NCI-H2029 treated with DMSO at 0.1 percent for 48 hours (cell line): ENCODE data around the gene CLEC3B.
"Not testable (repeated sequence)": the region's sequence is repeated elsewhere in the genome, so short reads cannot be mapped to it uniquely, and the experiment has no call there.

ENCODE experiments used
- DNase-seq: peaks from one replicate; lab custom pipeline; 2025; lab: John Stamatoyannopoulos, UW

The CLEC3B gene

DNA sequence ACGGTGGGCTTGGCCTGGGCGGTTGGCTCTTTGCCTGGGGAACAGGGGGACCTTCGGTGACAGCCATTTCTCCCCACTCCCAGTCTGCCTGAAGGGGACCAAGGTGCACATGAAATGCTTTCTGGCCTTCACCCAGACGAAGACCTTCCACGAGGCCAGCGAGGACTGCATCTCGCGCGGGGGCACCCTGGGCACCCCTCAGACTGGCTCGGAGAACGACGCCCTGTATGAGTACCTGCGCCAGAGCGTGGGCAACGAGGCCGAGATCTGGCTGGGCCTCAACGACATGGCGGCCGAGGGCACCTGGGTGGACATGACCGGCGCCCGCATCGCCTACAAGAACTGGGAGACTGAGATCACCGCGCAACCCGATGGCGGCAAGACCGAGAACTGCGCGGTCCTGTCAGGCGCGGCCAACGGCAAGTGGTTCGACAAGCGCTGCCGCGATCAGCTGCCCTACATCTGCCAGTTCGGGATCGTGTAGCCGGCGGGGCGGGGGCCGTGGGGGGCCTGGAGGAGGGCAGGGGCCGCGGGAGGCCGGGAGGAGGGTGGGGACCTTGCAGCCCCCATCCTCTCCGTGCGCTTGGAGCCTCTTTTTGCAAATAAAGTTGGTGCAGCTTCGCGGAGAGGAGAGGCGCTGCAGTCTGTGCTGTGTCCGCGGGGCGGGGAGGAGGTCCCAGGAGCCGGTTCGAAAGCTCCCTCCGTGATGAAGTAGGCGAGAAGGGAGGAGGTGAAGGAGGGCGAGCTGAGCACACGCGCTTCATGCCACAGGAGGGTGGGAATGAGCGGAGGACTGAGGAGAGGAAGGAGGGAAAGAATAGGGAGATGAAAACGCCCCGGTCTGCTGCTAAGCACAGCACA, 9.6 kb downstream of the CLEC3B start:
- no peak for DNase-seq

DNA sequence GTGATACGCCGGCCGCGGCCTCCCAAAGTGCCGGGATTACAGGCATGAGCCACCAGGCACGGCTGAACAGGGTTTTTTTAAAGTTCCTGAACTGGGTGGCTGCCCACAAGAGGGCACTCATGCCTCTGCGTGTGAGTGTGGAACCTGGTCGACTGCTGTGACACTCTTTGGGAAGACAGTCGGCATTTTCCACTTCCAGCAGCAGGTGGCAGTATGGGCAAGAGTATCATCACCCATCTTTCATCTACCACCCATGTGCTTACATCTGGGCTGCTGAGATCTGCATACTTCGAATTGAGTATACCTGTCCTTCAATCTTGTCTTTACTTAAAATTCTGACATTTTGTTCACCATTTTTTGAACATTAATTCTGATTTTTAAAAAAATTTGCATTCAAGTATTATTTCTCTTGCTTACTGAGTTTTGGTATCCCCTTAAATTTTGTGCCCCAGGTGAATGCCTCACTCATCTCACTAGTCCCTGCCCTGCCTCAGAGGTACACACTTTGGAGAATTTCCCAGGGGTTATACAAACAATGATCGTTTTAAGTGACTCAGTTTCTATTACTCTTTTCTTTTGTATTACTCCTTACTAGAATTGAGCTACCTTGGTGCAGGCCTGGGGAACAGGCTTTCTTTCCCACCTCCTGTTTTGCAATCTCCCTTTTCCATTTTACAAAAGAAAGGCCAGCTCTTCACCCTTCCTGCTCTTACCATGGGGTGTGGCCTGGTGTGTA, 11.8 kb downstream of the CLEC3B start:
- DNase-seq: peak; percentile 95

DNA sequence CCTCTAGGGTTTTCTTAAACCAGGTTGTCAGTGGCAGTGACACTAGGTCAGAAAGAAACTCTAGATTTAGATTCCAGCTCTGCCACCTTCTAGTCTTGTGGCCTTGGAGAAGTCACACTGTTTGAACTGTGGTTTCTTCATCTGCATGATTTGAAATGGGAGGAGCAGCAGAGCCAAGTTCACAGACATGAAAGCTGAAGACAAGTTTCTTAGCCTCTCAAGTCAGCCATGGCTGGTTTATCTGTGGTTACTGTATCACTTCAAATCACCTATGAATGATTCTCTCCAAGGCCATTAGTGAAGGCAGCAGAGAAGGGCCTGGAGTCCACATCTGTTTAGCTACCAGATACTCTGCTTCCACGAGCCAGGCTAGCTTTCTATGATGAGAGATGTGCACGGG, 15.6 kb downstream of the CLEC3B start:
- DNase-seq: no peak

DNA sequence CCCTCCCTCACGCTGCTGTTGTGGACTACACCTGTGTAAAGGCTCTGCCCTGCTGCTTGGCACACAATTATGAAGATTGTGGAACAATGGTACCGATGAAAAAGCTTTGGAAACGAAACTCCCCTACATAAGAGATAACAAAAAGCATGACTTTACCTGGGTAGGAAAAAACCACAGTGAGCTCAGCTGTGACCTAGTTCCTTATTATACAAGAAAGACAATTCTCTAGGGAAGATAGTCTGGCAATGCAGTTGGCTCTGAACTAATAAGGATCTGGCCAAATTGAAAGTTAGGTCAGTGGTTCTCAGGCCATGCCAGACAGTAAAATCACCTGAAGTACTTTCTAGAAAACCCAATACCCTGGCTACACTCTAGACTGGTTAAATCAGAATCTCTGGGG, 16.1 kb downstream of the CLEC3B start:
- DNase-seq: no peak

DNA sequence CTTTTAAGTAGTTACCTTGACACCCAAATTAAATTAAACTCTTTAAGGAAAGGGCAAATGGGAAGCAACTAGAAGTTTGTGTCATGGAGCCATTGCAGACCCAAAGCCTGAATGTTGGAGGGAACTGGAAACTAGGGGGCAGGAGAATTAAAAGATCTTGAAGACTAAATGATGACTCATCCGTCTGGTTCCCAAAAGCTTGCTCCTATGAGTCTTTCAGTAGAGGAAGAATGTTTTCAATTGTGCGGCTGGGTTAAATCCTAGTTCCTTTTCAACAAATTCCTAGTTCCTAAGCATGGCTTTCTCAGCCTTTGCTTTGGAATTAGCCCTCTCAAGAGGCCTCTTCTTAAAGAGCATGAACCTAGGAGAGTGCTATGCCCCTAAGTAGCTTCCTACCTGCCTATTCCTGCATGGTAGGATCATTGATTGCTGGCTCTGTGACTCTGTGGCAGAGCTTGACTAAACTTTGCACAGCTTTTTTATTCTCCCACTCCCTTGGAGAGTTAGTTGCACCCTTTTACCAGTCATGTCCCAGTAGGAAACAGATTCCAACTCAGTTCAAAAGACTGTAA, 17.7 kb downstream of the CLEC3B start:
- DNase-seq: no peak

DNA sequence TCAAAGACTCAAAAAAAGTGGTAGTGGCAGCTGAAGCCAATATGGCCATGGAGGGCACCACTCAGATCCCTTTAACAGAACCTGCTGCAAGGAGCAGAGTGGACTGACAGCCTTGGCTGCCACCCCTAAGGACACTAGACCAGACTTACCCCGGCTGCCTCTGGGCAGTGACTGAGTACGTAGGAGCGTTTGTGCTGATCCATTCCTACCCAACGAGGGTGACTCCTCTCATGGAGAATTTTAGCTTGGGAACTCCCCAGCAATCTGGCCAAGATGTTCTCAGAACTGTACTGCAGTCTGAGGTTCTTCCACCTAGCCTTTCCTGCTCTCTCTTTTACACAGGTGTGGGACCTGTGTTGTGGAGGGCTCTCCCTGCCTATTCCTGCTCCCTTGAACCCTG, 22.1 kb downstream of the CLEC3B start:
- no peak for DNase-seq

DNA sequence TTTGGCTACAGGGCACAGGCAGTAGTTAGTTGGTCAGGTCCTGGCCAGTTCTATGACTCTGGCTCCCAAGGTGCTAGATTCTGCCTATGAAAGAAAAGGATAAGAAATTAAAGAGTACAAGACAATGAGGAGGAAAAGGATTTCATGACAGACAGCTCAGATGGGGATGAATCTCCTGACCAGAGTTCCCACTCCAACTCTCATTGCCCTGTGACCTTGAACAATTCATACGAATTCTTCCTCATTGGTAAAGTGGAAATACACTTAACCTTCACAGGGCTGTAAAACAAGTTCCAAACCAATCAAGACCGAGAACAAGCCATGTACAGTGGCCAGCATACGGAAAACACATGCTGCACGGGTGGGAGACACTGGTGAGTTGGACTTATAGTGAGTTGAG, 23.7 kb downstream of the CLEC3B start:
- DNase-seq: no peak

DNA sequence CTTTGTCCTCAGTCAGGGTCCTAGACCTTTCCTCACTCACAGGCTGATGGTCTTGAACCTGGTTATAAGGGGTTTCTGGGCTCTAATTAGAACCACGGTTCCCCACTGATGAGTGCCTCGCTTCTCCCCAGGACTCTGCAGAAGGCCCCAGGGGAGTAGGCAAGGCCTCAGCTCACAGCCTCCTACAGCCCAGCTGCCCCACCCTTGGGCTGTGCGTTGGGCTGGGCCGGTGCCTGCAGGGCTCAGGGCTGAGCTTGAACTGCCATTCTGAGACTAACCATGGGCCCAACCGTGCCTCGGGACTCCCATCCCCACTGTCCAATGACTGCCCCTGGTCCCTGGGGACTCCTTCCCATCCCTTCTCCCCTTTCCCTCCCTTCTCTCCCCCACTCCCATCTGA, 25.6 kb downstream of the CLEC3B start:
- DNase-seq: no peak

DNA sequence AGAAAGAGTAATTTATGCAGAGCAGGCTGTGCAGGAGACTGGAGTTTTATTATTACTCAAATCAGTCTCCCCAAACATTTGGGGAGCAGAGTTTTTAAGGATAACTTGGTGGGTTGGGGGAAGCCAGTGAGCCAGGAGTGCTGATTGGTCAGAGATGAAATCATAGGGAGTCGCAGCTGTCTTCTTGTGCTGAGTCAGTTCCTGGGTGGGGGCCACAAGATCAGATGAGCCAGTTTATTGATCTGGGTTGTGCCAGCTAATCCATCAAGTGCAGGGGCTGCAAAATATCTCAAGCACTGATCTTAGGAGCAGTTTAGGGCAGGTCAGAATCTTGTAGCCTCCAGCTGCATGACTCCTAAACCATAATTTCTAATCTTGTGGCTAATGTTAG, 27.7 kb downstream of the CLEC3B start:
- DNase-seq: not testable (repeated sequence)

DNA sequence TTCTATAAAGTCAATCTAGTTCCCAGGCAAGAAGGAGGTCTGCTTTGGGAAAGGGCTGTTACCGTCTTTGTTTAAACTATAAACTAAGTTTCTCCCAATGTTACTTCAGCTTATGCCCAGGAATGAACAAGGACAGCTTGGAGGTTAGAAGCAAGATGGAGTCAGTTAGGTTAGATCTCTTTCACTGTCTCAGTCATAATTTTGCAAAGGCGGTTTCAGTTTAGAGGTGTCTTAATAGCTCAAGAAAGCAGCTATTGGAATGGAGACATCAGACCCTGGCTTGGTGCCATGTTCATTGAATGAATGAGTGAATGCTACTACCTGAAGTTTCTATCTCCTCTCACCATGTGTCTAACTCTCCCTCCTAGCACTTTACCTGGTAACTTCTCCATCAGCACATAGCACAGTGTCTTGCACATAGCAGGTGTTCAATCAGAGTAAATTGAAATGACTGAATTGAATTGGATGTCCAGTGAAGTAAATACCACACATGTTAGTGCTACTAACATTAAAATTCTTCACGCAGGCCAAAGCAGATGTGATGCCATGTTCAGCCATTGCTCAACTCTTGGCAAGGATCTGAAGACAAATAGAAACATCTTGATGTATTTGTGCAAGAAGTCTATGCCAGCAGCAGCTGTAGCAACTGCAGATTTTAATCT, 28.2 kb downstream of the CLEC3B start:
- no peak for DNase-seq

DNA sequence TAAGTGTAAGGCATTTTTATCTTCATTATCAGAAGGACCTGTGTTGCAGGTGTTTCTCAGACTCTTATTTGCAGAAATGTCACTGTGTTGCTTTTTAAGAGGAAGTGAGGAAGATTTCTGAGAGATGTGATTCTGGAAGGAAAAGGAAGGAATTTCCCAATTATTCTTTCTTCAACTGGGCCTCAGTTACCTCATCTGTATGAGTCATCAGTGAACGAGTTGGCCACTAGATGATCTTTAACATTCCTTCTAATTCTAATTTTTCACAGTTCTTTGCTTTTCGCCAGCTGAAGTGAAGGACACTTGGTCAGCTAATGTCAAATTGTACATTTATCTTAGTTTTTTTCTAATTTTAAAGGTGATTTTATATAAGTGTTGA, 28.9 kb downstream of the CLEC3B start:
- no peak for DNase-seq

DNA sequence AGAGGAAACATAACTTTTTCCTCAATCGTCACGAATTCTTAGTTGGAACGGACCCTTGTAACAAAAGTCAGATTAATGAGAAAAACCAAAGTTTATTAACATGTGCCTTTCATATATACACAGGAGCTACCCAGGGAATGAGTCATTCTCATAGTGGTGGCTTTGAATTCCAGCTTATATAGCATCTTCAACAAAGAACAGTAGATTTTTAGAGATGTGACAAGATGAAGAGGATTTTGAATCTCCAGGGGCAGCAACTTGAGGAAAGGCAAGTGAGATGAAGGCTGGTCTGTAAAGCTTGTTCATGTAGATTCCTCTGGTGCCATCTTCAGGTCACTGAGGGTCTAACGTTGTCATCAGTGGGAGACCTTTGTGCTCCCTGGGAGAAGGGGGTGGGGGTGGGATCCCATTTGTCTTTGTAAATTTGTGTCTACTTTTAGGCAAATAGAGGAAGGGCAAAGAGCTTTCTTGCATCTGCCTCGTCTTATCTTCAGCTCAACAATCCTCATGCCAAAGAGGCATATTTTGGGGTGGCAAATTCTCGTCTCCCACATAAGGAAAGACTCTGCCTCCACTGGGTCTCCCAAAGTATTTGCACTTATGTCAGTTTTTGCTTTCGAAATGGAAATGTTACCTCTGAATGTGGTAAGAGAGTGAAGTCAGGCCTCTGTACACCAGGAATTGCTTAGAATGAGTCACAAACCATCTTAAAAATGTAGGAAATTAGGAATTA, 29.5 kb downstream of the CLEC3B start:
- DNase-seq: no peak

DNA sequence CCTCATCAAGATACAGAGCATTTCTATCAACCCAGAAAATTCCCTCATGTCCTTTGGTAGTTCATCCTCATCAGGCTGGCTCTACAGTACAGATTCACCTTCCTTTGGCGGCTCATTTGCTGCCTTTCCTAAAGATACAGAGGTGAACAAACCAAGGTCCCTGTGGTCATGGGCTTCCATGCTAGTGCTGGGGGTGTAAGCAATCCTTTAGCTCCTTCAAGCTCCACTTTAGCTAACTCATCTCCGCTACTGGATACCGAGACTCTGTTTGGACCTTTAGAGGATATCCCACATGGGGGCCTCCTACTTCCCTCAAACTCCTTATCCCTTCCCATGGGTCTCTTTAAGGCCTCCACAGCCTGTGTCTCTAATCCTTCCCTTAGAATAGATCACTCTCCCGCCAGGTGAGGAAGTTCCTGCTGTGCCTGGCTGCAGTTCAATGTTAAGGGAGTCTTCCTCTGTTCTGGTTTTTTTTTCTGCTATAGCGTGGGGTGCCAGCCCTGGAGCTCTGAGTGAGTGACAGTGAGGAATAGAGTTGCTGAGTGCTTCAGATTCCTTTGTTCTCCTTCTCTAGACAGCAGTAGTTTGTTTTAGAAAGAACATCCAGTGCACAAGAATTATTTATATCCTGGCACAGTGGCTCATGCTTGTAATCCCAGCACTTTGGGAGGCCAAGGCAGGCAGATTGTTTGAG, 30.7 kb downstream of the CLEC3B start:
- no peak for DNase-seq

DNA sequence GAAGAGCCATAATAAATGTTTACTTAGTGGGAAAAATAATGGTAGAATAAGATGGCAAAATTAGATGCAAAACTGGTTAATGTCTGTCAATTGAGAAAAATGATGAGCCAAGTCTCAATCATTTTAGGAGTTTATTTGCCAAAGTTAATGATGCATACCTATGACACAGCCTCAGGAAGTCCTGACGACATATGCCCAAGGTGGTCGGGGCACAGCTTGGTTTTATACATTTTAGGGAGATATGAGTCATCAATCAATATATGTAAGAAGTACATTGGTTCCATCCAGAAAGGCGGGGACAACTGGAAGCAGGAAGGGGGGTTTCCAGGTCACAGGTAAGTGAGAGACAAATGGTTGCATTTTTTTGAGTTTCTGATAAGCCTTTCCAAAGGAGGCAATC, 31.5 kb downstream of the CLEC3B start:
- DNase-seq: no peak

DNA sequence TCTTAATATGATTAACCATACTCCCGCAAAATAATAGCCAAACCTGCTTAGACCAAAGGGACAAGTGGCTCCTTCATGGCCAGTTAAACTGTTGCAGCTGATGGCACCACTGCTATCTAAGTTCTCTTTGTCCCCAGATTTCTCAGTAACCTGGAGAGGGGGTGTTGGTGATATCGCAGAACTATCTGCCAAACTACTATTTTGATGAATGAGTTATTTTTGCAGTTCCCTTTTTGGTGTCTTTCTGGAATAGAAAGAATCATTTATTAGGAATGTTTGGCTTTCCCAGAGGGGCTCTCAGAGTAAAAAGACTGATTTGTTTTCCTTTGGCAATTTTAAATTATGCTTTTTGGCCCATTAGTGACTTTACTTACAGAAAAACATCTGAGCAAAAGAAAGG, 33.0 kb downstream of the CLEC3B start:
- DNase-seq: no peak

DNA sequence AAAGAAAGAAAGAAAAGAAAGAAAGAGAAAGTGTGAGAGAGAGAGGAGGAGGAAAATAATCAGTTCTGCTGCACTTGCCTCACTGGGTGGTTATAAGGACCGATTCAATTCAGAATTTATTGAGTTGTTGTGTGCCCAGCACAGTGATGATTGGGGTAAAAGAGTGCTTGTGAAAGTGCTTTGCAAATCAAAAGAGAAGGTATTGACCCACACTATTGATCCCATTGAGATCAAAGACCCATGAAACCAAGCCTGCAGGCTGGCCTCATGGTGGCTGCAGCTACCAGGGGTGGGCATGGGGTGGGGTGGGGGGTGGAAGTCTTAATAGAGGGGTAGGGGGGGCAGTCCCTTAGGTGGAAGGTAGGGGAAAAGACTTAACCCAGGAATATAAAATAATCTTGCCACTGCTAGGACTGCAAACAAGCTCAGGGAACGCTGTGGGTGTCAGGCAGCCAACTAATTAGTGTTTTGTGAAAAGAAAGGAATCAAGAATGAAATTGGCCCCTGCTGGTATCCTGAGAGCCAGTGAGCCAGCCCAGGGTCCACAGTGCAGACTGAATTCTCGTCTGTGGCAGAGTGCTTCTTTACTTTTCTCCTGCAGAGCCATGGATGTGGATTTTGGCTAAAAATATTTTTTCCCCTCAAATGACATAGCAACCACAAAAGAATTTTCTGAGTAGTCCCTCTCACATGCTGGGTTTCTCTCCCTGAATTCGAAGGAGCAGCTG, 34.2 kb downstream of the CLEC3B start:
- no peak for DNase-seq

DNA sequence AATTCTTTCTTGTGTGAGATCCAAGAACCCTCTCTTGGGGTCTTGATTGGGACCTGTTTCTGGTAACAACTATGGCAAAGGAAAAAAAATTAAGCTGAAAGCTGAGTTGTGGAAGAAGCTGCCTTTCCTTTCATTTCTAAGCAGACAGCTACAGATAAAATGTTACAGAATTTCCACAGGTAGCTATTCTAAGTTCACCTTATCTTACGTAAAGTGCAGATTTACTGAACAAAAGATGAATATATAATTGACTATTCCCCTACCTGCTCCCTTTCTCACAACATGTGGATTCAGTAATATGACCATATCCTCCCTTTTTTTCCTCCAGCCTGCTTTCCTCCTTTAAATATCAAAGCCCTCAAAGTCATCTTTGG, 36.6 kb downstream of the CLEC3B start:
- no peak for DNase-seq

DNA sequence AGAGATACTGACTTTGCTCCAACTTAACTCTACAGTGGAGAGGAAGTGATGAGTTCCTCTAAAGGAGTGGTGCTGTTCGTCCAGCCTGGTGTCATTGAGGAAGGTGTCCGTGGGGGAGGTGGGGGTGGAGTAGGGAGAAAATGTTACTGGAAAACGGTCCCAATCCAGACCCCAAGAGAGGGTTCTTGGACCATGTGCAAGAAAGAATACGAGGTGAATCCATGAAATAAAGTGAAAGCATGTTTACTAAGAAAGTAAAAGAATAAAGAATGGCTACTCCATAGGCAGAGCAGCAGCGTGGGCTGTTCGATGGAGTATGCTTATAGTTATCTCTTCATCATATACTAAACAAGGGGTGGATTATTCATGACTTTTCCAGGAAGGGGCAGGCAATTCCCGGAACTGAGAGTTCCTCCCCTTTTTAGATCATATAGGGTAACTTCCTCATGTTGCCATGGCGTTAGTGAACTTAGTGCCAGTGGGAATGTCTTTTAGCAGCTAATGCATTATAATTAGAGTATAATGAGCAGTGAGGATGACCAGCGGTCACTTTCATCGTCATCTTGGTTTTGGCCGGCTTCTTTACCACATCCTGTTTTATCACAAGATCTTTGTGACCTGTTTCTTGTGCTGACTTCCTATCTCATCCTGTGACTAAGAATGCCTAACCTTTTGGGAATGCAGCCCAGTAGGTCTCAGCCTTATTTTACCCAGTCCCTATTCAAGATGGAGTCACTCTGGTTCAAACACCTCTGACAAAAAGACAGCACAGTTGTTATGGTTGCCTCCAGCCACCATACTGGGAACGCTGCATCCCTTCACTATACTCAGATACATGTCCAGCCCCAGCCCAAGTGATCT, 38.6 kb downstream of the CLEC3B start:
- DNase-seq: no peak

DNA sequence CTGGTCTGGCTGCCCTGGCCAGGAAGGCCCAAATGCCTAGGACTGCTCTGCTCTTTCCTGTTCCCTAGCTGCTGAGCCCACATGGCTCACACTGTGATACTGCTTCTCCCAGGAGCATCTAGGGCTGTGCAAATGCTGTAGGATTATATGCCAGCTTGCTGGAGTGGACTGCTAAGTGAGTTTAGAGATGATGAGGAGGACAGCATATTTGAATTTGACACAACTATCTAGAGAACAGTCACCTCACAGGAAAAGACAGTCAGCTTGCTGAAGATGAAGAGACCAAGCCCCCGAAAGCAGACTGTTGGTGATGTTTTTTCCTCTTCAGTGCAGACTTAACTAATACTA, 39.2 kb downstream of the CLEC3B start:
- DNase-seq: no peak
